ENCODE data around the gene SLC29A2.

The SLC29A2 gene

DNA sequence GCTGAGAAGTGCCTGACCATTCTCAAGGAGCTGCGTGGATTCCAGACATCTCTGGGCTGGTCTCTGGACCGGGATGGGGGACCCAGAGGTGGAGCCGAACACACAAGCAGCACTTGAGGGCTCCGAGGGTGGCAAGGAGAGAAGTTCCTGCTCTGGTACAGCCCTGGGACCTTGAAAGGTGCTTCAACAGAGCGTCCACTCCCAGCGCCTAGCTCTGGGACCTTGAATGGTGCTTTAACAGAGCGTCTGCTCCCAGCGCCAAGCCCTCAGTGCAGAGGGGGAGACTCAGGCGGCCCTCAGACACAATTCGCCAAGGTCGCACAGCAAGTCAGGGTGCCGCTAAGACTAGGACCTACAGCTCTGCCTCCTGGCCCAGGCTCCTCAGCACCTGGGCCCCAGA, 38.6 kb upstream of the SLC29A2 start:
- TF ChIP-seq, protein P1, sequence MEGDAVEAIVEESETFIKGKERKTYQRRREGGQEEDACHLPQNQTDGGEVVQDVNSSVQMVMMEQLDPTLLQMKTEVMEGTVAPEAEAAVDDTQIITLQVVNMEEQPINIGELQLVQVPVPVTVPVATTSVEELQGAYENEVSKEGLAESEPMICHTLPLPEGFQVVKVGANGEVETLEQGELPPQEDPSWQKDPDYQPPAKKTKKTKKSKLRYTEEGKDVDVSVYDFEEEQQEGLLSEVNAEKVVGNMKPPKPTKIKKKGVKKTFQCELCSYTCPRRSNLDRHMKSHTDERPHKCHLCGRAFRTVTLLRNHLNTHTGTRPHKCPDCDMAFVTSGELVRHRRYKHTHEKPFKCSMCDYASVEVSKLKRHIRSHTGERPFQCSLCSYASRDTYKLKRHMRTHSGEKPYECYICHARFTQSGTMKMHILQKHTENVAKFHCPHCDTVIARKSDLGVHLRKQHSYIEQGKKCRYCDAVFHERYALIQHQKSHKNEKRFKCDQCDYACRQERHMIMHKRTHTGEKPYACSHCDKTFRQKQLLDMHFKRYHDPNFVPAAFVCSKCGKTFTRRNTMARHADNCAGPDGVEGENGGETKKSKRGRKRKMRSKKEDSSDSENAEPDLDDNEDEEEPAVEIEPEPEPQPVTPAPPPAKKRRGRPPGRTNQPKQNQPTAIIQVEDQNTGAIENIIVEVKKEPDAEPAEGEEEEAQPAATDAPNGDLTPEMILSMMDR (IDR thresholded peaks at IDR 0.05; ENCODE audit: low read depth, low read length), result no peak
- in situ Hi-C loops (cut with HindIII; ENCODE audit: low sequenced_read_pairs), result no loop called here
- no peak for DNase-seq (ENCODE audit: low read depth, low spot score)
- no peak overlapping the region for H3K4me3 ChIP-seq (ENCODE audit: low read depth, low read length)

DNA sequence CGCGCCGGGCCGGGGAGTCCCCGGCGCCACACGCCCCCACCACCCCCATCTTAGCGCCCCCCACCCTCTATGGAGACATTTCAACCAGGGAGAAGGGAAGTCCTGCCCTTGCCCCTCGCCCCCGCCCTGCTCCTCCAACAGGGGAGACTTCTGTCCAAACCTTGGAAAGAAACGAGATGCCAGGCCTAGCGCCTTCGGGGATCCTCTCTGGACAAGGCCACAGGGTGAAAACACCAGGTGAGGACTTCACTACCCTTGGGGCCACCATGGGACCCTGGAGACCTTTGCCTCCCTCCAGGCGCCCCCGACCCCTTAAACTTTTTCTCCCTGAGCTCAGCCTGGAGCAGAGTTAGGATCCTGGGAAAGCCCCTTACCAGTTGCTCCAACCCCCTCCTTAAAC, 37.7 kb upstream of the SLC29A2 start:
- TF ChIP-seq, protein P1 (IDR thresholded peaks at IDR 0.05; ENCODE audit: low read depth, low read length), result no peak
- DNase-seq (ENCODE audit: low read depth, low spot score), result no peak
- H3K4me3 ChIP-seq (ENCODE audit: low read depth, low read length), result no peak overlapping the region
- in situ Hi-C loops (cut with HindIII; ENCODE audit: low sequenced_read_pairs), result no loop called here

DNA sequence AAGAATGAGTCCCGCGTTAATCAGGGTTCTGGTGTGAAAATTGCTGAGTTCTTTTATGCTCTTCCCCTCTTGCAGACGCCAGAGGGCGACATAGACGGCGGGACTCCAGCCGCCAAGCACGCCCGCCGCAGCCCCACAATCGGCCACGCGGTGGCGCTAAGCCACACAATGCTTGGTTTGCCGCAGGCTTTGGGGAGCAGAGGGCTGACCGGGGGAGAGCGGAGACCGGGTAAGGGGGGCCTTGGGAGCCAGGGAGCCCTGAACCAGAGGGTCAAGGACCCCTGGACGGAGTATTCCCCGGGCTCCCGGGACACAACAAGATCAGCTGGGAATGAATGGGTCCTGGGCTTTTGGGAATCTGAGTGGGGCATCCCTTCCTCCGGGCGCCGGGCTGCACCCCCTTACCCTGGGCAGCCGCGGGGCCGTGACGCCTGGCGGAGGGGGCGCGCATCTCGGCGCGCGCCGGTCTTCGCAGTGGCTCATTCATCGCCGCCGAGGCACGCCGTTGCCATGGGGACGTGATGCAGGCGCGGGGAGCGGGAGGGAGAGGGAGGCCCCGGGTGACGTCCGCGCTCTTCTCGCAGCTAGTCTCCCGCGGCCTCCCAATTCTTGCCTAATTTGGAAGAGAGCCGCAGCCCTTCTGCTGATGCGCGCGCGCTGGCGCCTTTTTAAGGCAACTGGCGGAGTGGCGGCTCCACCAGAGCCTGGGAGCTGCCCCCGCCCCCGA, 37.1 kb upstream of the SLC29A2 start:
- in situ Hi-C loops (cut with HindIII; ENCODE audit: low sequenced_read_pairs), result no loop called here
- peak; percentile 85 for DNase-seq (ENCODE audit: low read depth, low spot score)
- TF ChIP-seq, protein P1 (IDR thresholded peaks at IDR 0.05; ENCODE audit: low read depth, low read length), result peak; percentile 100
- peak overlapping the region; percentile 39 for H3K4me3 ChIP-seq (ENCODE audit: low read depth, low read length)

DNA sequence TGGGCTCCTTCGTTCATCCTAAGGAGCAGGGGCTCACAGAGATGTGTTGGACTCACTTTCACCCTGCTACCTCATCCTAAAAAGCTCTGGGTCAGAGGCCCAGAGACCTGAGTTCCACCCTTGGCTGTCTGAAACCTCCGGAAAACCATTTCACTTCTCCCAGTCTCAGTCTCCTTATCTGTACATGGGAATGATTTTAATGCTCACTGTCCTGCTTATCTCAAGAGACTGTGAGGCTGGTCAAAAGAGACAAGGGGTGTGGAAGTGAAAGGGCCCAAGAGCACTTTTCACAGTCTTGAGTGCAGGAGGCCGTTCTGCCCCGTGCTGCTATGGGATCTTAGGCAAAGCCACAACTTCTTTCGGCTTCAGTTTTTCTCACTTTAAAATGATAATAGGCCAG, 36.1 kb upstream of the SLC29A2 start:
- no peak overlapping the region for H3K4me3 ChIP-seq (ENCODE audit: low read depth, low read length)
- DNase-seq (ENCODE audit: low read depth, low spot score), result no peak
- in situ Hi-C loops (cut with HindIII; ENCODE audit: low sequenced_read_pairs), result no loop called here
- TF ChIP-seq, protein P1 (IDR thresholded peaks at IDR 0.05; ENCODE audit: low read depth, low read length), result no peak

DNA sequence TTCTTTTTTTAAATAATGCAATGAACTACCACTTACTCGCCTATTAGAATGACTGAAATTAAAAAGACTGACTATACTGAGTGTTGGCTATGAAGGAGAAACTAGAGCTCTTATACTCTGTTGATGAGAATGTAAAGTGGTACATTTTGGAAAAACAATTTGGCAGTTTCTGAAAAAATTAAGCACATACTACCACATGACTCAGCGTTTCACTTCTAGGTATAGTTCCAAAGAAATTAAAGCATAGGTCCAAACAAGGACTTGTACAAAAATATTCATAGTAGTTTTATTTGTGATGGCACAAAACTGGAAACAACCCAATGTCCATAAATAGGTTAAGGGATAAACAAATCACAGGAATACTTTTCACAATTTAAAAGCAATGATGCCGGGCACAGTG, 22.4 kb upstream of the SLC29A2 start:
- in situ Hi-C loops (cut with HindIII; ENCODE audit: low sequenced_read_pairs), result no loop called here

DNA sequence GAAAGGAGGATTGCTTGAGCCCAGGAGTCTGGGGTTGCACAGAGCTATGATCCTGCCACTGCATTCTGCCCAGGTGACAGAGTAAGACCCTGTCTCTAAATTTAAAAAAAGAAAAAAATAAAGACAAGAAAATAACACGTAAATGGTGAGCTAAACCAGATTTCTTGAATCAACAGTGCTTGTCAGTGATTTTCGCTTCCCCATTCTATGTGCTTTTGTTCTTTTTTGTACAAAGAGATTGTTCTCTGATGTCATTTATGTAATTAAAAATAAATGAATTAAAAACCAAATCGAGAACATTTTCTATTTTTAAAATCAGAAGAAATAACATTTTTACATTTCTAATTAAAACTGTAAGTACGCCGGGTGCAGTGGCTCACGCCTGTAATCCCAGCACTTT, 19.8 kb upstream of the SLC29A2 start:
- no peak for DNase-seq (ENCODE audit: low read depth, low spot score)
- no peak overlapping the region for H3K4me3 ChIP-seq (ENCODE audit: low read depth, low read length)
- TF ChIP-seq, protein P1 (IDR thresholded peaks at IDR 0.05; ENCODE audit: low read depth, low read length), result no peak
- in situ Hi-C loops (cut with HindIII; ENCODE audit: low sequenced_read_pairs), result no loop called here

More for the DNA sequence above, 22.4 kb upstream of the SLC29A2 start:
- TF ChIP-seq, protein P1 (IDR thresholded peaks at IDR 0.05; ENCODE audit: low read depth, low read length), result no peak
- no peak overlapping the region for H3K4me3 ChIP-seq (ENCODE audit: low read depth, low read length)
- DNase-seq (ENCODE audit: low read depth, low spot score), result no peak
